K562 (cell line): Measurements from ENCODE around the gene KRT80. TPM values are rescaled to one million over a fixed set of nuclear protein-coding genes. Genes with fewer than 3 reads are reported as not detected.

ENCODE experiments used
- ATAC-seq: fragments of 200-7000 bp; cut with Tn5 transposase; 3 replicates; pipeline ENCODE4 v1.9.1; 2020; ENCODE audit warnings: moderate library complexity
- BruUV-seq: library from RNA; stranded (reverse); fragments of 400-500 nt; replicated peaks from 2 replicates; lab custom pipeline; 2021; lab: Mats Ljungman, UMichigan
- CTCF ChIA-PET: fragments of 300-600 bp; formaldehyde crosslinking; extraction: SDS; loops from one replicate; lab custom pipeline; 2021; ENCODE audit warnings: low intra/inter-chr PET ratio; lab: Yijun Ruan, JAX
- POLR2A ChIA-PET: fragments of 300-600, 350-650 bp; sonication (Branson Sonifier 250); formaldehyde crosslinking; extraction: SDS; loops from one replicate; lab custom pipeline; 2021; ENCODE audit warnings: antibody characterized with exemption, inconsistent platforms; lab: Yijun Ruan, JAX
- DNase-seq, 4 experiments: peaks; one replicate each; pipeline versions ENCODE4 v3.0.0 to v3.0.0-alpha.2; 2011 to 2018; ENCODE audit warnings: low spot score in 3 of 4, mixed read lengths in 3 of 4; ENCODE audit errors: extremely low read depth in 1 of 4
- FAIRE-seq: peaks from 2 replicates; lab custom pipeline; 2011; peaks lifted over from hg19 to GRCh38; lab: Jason Lieb, UNC
- H2AFZ ChIP-seq: 2 replicates; pipeline ENCODE4 v1.6.0; 2011; ENCODE audit warnings: low read depth, low read length, control low read depth, inconsistent platforms
- H3K27ac ChIP-seq: fragments of 200-600 bp; 3 replicates; pipeline ENCODE4 v1.8.0; 2011; ENCODE audit warnings: low read depth, mild to moderate bottlenecking, control low read depth, inconsistent platforms, low read length, moderate library complexity, mixed read lengths; ENCODE audit errors: extremely low read depth
- H3K27me3 ChIP-seq, 2 experiments: fragments of 300-600 bp in 1 of 2; 2 replicates in 1 of 2; 3 replicates in 1 of 2; pipeline versions ENCODE4 v1.6.0 to v1.8.0; 2011; ENCODE audit warnings: inconsistent platforms in 2 of 2, low read length in 2 of 2, mild to moderate bottlenecking in 1 of 2, mixed read lengths in 1 of 2, moderate library complexity in 1 of 2; ENCODE audit not compliant: control insufficient read depth in 2 of 2, insufficient read depth in 2 of 2
- H3K36me3 ChIP-seq: fragments of 300-600 bp; 3 replicates; pipeline ENCODE4 v1.8.0; 2011; ENCODE audit warnings: mild to moderate bottlenecking, low read length, inconsistent platforms; ENCODE audit not compliant: control insufficient read depth, insufficient read depth
- H3K4me1 ChIP-seq, 2 experiments: fragments of 200-600 bp in 1 of 2; replicated peaks in 1 of 2; 2 replicates in 1 of 2; 3 replicates in 1 of 2; pipeline versions ENCODE4 v1.5.1 to v1.8.0; 2011; ENCODE audit warnings: inconsistent platforms in 2 of 2, low read length in 2 of 2, mild to moderate bottlenecking in 1 of 2, mixed read lengths in 1 of 2, moderate library complexity in 1 of 2; ENCODE audit not compliant: control insufficient read depth in 2 of 2, insufficient read depth in 2 of 2
- H3K4me2 ChIP-seq: 2 replicates; pipeline ENCODE4 v1.6.1; 2011; ENCODE audit warnings: low read length, control low read depth, inconsistent platforms, mixed read lengths; ENCODE audit not compliant: insufficient read depth
- H3K4me3 ChIP-seq: fragments of 200-600 bp; sonication (generic), shearing (Covaris generic); 2 replicates; pipeline ENCODE4 v1.5.1; 2016; ENCODE audit warnings: control low read depth, inconsistent platforms
- H3K79me2 ChIP-seq: fragments of 200-600 bp; 3 replicates; pipeline ENCODE4 v1.8.0; 2011; ENCODE audit warnings: low read length, inconsistent platforms; ENCODE audit not compliant: control insufficient read depth, insufficient read depth
- H3K9ac ChIP-seq, 2 experiments: 2 replicates each; pipeline versions ENCODE4 v1.6.0 to v1.6.1; 2011; ENCODE audit warnings: low read depth in 2 of 2, low read length in 2 of 2, control low read depth in 1 of 2, inconsistent platforms in 1 of 2, mild to moderate bottlenecking in 1 of 2, mixed read lengths in 1 of 2; ENCODE audit not compliant: insufficient read depth in 1 of 2
- H3K9me1 ChIP-seq: one replicate; pipeline ENCODE4 v1.6.0; 2011; ENCODE audit warnings: inconsistent platforms, mild to moderate bottlenecking, low read length, moderate library complexity; ENCODE audit not compliant: control insufficient read depth, insufficient read depth
- H3K9me3 ChIP-seq: replicated peaks from 2 replicates; pipeline ENCODE4 v1.5.1; 2011; ENCODE audit warnings: low read depth, low read length, inconsistent platforms; ENCODE audit not compliant: control insufficient read depth, insufficient read depth
- H4K20me1 ChIP-seq: replicated peaks from 2 replicates; pipeline ENCODE4 v1.6.1; 2011; ENCODE audit warnings: low read length, inconsistent platforms, mixed read lengths; ENCODE audit not compliant: control insufficient read depth, insufficient read depth
- ARNT ChIP-seq, 2 experiments: fragments of 450-650 bp; IDR thresholded peaks; 2 replicates each; pipeline ENCODE4 v1.6.1; 2016; ENCODE audit warnings: mild to moderate bottlenecking in 1 of 2
- CHCHD3 ChIP-seq: fragments of 250-450 bp; sonication (Bioruptor Pico); IDR thresholded peaks from 2 replicates; pipeline ENCODE4 v2.1.2; 2022; ENCODE audit warnings: mild to moderate bottlenecking
- CREB3L1 ChIP-seq: fragments of 450-650 bp; IDR thresholded peaks from 2 replicates; pipeline ENCODE4 v1.6.1; 2014; ENCODE audit warnings: low read depth, mild to moderate bottlenecking, moderate library complexity, borderline replicate concordance
- HLTF ChIP-seq: fragments of 450-650 bp; IDR thresholded peaks from 2 replicates; pipeline ENCODE4 v1.6.1; 2016
- HNRNPK ChIP-seq: fragments of 200-400 bp; formaldehyde crosslinking; IDR thresholded peaks from one replicate; pipeline ENCODE4 v1.6.1; 2018; ENCODE audit warnings: mild to moderate bottlenecking, low read depth, low read length; ENCODE audit not compliant: poor library complexity, severe bottlenecking
- MAFF ChIP-seq: IDR thresholded peaks from 2 replicates; pipeline ENCODE4 v1.6.1; 2012; ENCODE audit warnings: low read length, improper control_type of control experiment
- NFYB ChIP-seq: IDR thresholded peaks from 2 replicates; pipeline ENCODE4 v1.6.1; 2011; ENCODE audit warnings: mild to moderate bottlenecking, moderate library complexity; ENCODE audit not compliant: insufficient read length; ENCODE audit errors: extremely low read depth
- RAD51 ChIP-seq: fragments of 450-650 bp; IDR thresholded peaks from 2 replicates; pipeline ENCODE4 v1.7.1; 2016; ENCODE audit warnings: low read depth, mild to moderate bottlenecking, borderline replicate concordance
- RBBP5 ChIP-seq: fragments of 200-600 bp; sonication (generic); IDR thresholded peaks from 2 replicates; pipeline ENCODE4 v1.6.1; 2012; ENCODE audit warnings: borderline replicate concordance, mild to moderate bottlenecking, low read length, control low read depth, inconsistent platforms; ENCODE audit not compliant: insufficient read depth, poor library complexity, severe bottlenecking
- SRSF3 ChIP-seq: fragments of 200-400 bp; formaldehyde crosslinking; IDR thresholded peaks from 2 replicates; pipeline ENCODE4 v1.6.1; 2016; ENCODE audit warnings: mild to moderate bottlenecking, low read length, moderate library complexity; ENCODE audit not compliant: insufficient read depth
- TAF9B ChIP-seq: fragments of 450-650 bp; IDR thresholded peaks from 2 replicates; pipeline ENCODE4 v1.6.1; 2018; ENCODE audit warnings: mild to moderate bottlenecking; ENCODE audit not compliant: partially characterized antibody
- THRB ChIP-seq: fragments of 450-650 bp; formaldehyde crosslinking; conservative IDR thresholded peaks from 2 replicates; pipeline ENCODE4 v1.4.0; 2022; ENCODE audit warnings: mild to moderate bottlenecking, missing genetic modification characterization
- ZBTB43 ChIP-seq: sonication (generic); formaldehyde crosslinking; IDR thresholded peaks from 2 replicates; pipeline ENCODE4 v1.8.0; 2023; ENCODE audit warnings: mild to moderate bottlenecking, missing genetic modification reagents
- ZFP1 ChIP-seq: fragments of 450-650 bp; formaldehyde crosslinking; IDR thresholded peaks from 2 replicates; pipeline ENCODE4 v1.4.0; 2020; ENCODE audit warnings: mild to moderate bottlenecking, mixed read lengths
- ZNF140 ChIP-seq: fragments of 250-450 bp; sonication (Bioruptor Pico); IDR thresholded peaks from 2 replicates; pipeline ENCODE4 v1.8.0; 2021; ENCODE audit warnings: moderate library complexity, mild to moderate bottlenecking, inconsistent platforms
- ZNF232 ChIP-seq: sonication (generic); formaldehyde crosslinking; IDR thresholded peaks from 2 replicates; pipeline ENCODE4 v1.8.0; 2022; ENCODE audit warnings: mild to moderate bottlenecking, missing genetic modification reagents
- ZNF277 ChIP-seq: fragments of 250-450 bp; sonication (Bioruptor Pico); IDR thresholded peaks from 2 replicates; pipeline ENCODE4 v1.8.0; 2022; ENCODE audit warnings: inconsistent platforms, mild to moderate bottlenecking, moderate library complexity, borderline replicate concordance
- ZNF324 ChIP-seq: fragments of 250-450 bp; sonication (Bioruptor Pico); IDR thresholded peaks from 2 replicates; pipeline ENCODE4 v1.4.0; 2020; ENCODE audit warnings: mild to moderate bottlenecking
- WGBS: fragments of 100-300 bp; shearing (Covaris generic); methylation state at CpG from one replicate; pipeline ENCODE4 v1.1.6; 2016; ENCODE audit warnings: low coverage, mixed read lengths; ENCODE audit not compliant: insufficient coverage; ENCODE audit errors: missing lambda C conversion rate; 5-methylcytosine and 5-hydroxymethylcytosine counted together
- in situ Hi-C: fragments of 300-500 bp; cut with MboI; formaldehyde crosslinking; loops from 4 replicates; pipeline ENCODE4 v1.15.0; 2018; ENCODE audit warnings: inconsistent platforms, mixed read lengths
- intact Hi-C: fragments of 100-400 bp; cut with micrococcal nuclease; formaldehyde crosslinking; loops from 2 replicates; pipeline ENCODE4 v1.14.2; 2022
- polyA plus RNA-seq, 8 experiments: library from polyadenylated mRNA; depleted of rRNA in 4 of 8; stranded (reverse) in 5 of 8; unstranded in 3 of 8; fragments of >200 nt; fragmentation: Nextera tagmentation in 2 of 8; fragmentation: Illumina TruSeq in 1 of 8; extraction: Ambion mirVana in 2 of 8; extraction: Trizol in 1 of 8; gene quantifications; 2 replicates each; pipeline versions ENCODE4 v1.2.1 to v1.2.3, GENCODE V29; 2011 to 2014; ENCODE audit warnings: inconsistent platforms in 1 of 8, missing spikeins in 1 of 8
- total RNA-seq, 7 experiments: library from RNA; depleted of rRNA in 6 of 7; stranded (reverse); fragments of >200 nt in 6 of 7; fragmentation: Illumina TruSeq in 2 of 7; extraction: Trizol in 2 of 7; gene quantifications; 2 replicates each; pipeline versions ENCODE4 v1.2.1 to v1.2.3, GENCODE V29; 2011 to 2021; ENCODE audit warnings: low replicate concordance in 1 of 7

KRT80 gene
- total and polyA plus RNA-seq, 9 of the 15 experiments (the other 6 are each of a cell fraction or from before 2014, with no cell fraction given) = not detected

GRCh38 chr12:52199294-52199919 lies 7.6 kb upstream of the KRT80 start:
- H3K79me2 ChIP-seq = no peaks in the 10 kb centered on the region
- ChIA-PET POLR2A (interaction anchor here (1.0 kb wide), 1 partner anchor 10 kb away, joined by 3 read pairs; no protein-coding TSS in a partner anchor), CTCF (no interaction called here)
- peaks cover 6% of the 10 kb centered on the region for H4K20me1 ChIP-seq
- H3K36me3 ChIP-seq = no peaks in the 10 kb centered on the region
- no peaks in the 10 kb centered on the region for H3K9me3 ChIP-seq
- H2AFZ ChIP-seq = no peak overlapping the region
- no peak overlapping the region for H3K9ac ChIP-seq
- FAIRE-seq (no peak), DNase-seq (no peak), ATAC-seq (no peak)
- peaks cover 0 to 3% of the 10 kb centered on the region in 2 experiments; a peak in 4 of 5 replicates for H3K4me1 ChIP-seq
- peaks cover 33 to 88% of the 10 kb centered on the region in 2 experiments; a peak in 4 of 5 replicates for H3K27me3 ChIP-seq
- BruUV-seq = no TSS peak
- WGBS = 3% methylated on average over 8 of the region's 8 CpGs
- H3K9me1 ChIP-seq = no peaks in the 10 kb centered on the region
- intact Hi-C loops (no loop called here), in situ Hi-C loops (no loop called here)
- no peak overlapping the region for H3K27ac ChIP-seq
- no peak overlapping the region for H3K4me3 ChIP-seq
- H3K4me2 ChIP-seq = no peak overlapping the region
- TF ChIP-seq CREB3L1 (no peak), HLTF (no peak), RBBP5 (no peak), SRSF3 (no peak), ZNF232 (no peak), ZFP1 (CRISPR knock-in tag) (no peak), TAF9B (no peak), ZBTB43 (CRISPR knock-in tag) (no peak), ARNT (IDR thresholded peaks at IDR 0.05) (no peak), CHCHD3 (CRISPR knock-in tag) (no peak), MAFF (no peak), ZNF277 (no peak), THRB (no peak), HNRNPK (no peak), RAD51 (no peak), ZNF324 (CRISPR knock-in tag) (no peak), NFYB (no peak), ZNF140 (CRISPR knock-in tag) (no peak)
